ENCODE results near the gene SLCO2B1. TPM values are rescaled to one million over a fixed set of nuclear protein-coding genes. Genes with fewer than 3 reads are reported as not detected.

The SLCO2B1 gene
- total and polyA plus RNA-seq, 2 experiments from 2014 or later = not detected

GRCh38 chr11:75191330-75191717 lies 40.4 kb downstream of the SLCO2B1 start:
- in situ Hi-C loops (cut with MboI) = no loop called here
- WGBS, 2 experiments (ENCODE audit: low coverage in 1 of 2, low lambda C conversion rate in 2 of 2, missing lambda C conversion rate in 2 of 2) = 36 to 41% methylated on average over 3 of the region's 3 CpGs
- Histone ChIP-seq H3K27ac (no peak overlapping the region), H3F3A (ENCODE audit: insufficient read depth) (no peaks in the 10 kb centered on the region), H3K9me3 (ENCODE audit: low read depth) (no peaks in the 10 kb centered on the region), H3K79me2 (ENCODE audit: insufficient read depth) (no peaks in the 10 kb centered on the region), H3K4me2 (ENCODE audit: unreplicated experiment) (no peak overlapping the region), H3K4me1 (ENCODE audit: insufficient read depth) (no peaks in the 10 kb centered on the region), H3K4me3 (no peak overlapping the region), H3K9me2 (ENCODE audit: insufficient read depth) (no peaks in the 10 kb centered on the region), H3K9ac (no peak overlapping the region), H3K36me3 (ENCODE audit: low read depth) (no peaks in the 10 kb centered on the region), H4K20me1 (ENCODE audit: insufficient read depth) (no peaks in the 10 kb centered on the region), H3K27me3 (replicated peaks; ENCODE audit: insufficient read depth) (peaks cover 46% of the 10 kb centered on the region), H2AFZ (no peak overlapping the region)
- DNase-seq = no peak
- TF ChIP-seq EZH2 (IDR thresholded peaks at IDR 0.05; ENCODE audit: insufficient read depth, poor library complexity, severe bottlenecking) = no peak

DNA sequence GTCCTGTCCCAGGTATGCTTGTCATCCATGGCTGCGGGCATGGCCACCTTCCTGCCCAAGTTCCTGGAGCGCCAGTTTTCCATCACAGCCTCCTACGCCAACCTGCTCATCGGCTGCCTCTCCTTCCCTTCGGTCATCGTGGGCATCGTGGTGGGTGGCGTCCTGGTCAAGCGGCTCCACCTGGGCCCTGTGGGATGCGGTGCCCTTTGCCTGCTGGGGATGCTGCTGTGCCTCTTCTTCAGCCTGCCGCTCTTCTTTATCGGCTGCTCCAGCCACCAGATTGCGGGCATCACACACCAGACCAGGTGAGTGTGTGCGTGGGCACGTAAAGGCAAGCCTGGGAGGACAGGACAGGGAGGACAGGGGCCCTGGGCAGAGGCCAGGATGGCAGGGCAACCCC lies 42.4 kb downstream of the SLCO2B1 start:
- no peak overlapping the region for H3K9ac ChIP-seq
- H3F3A ChIP-seq (ENCODE audit: insufficient read depth) = no peaks in the 10 kb centered on the region
- H3K9me3 ChIP-seq (ENCODE audit: low read depth) = no peaks in the 10 kb centered on the region
- no peak overlapping the region for H3K4me3 ChIP-seq
- in situ Hi-C loops (cut with MboI) = no loop called here
- H3K27me3 ChIP-seq (replicated peaks; ENCODE audit: insufficient read depth) = peaks cover 46% of the 10 kb centered on the region
- no peak for TF ChIP-seq EZH2phosphoT487 (IDR thresholded peaks at IDR 0.05; ENCODE audit: insufficient read depth, low read depth)
- no peak overlapping the region for H3K27ac ChIP-seq
- H3K9me2 ChIP-seq (ENCODE audit: insufficient read depth) = no peaks in the 10 kb centered on the region
- no peak for DNase-seq
- H3K79me2 ChIP-seq (ENCODE audit: insufficient read depth) = no peaks in the 10 kb centered on the region
- no peak overlapping the region for H3K4me2 ChIP-seq (ENCODE audit: unreplicated experiment)
- no peaks in the 10 kb centered on the region for H4K20me1 ChIP-seq (ENCODE audit: insufficient read depth)
- H3K36me3 ChIP-seq (ENCODE audit: low read depth) = no peaks in the 10 kb centered on the region
- no peaks in the 10 kb centered on the region for H3K4me1 ChIP-seq (ENCODE audit: insufficient read depth)
- WGBS, 2 experiments (ENCODE audit: low coverage in 1 of 2, low lambda C conversion rate in 2 of 2, missing lambda C conversion rate in 2 of 2) = 86 to 88% methylated on average over 15 of the region's 15 CpGs
- no peak overlapping the region for H2AFZ ChIP-seq

DNA sequence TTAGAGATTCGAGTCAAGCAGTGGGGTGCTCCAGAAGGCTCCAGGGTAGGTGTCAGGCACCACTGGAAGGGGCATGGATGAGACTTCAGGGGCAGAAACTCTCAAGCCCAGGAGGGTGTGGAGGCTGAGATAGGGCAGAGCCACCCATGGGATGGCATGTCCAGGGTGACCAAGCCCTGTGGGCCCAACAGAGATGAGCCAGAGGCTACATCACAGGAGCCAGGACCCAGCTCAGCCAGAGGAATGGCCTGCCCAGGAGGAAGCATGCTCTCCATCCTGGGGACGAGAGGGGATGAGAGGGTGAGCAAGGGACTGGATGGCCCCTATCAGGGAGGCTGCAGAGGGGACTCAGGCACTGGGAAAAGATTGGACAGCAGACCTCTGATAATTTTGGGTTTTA lies 42.8 kb downstream of the SLCO2B1 start:
- in situ Hi-C loops (cut with MboI) = no loop called here
- no peak overlapping the region for H3K4me3 ChIP-seq
- no peaks in the 10 kb centered on the region for H3K4me1 ChIP-seq (ENCODE audit: insufficient read depth)
- no peak for TF ChIP-seq EZH2phosphoT487 (IDR thresholded peaks at IDR 0.05; ENCODE audit: insufficient read depth, low read depth)
- H3K27me3 ChIP-seq (replicated peaks; ENCODE audit: insufficient read depth) = peaks cover 50% of the 10 kb centered on the region
- H4K20me1 ChIP-seq (ENCODE audit: insufficient read depth) = no peaks in the 10 kb centered on the region
- H3K4me2 ChIP-seq (ENCODE audit: unreplicated experiment) = no peak overlapping the region
- H3F3A ChIP-seq (ENCODE audit: insufficient read depth) = no peaks in the 10 kb centered on the region
- no peak overlapping the region for H3K9ac ChIP-seq
- WGBS, 2 experiments (ENCODE audit: low coverage in 1 of 2, low lambda C conversion rate in 2 of 2, missing lambda C conversion rate in 2 of 2) = 43 to 47% methylated on average over 2 of the region's 2 CpGs
- no peaks in the 10 kb centered on the region for H3K36me3 ChIP-seq (ENCODE audit: low read depth)
- H3K9me2 ChIP-seq (ENCODE audit: insufficient read depth) = no peaks in the 10 kb centered on the region
- no peak overlapping the region for H3K27ac ChIP-seq
- H2AFZ ChIP-seq = no peak overlapping the region
- no peaks in the 10 kb centered on the region for H3K9me3 ChIP-seq (ENCODE audit: low read depth)
- no peaks in the 10 kb centered on the region for H3K79me2 ChIP-seq (ENCODE audit: insufficient read depth)
- no peak for DNase-seq

GRCh38 chr11:75194147-75194546 lies 43.2 kb downstream of the SLCO2B1 start:
- Histone ChIP-seq H3K4me3 (no peak overlapping the region), H3K79me2 (ENCODE audit: insufficient read depth) (no peaks in the 10 kb centered on the region), H2AFZ (no peak overlapping the region), H3K4me1 (ENCODE audit: insufficient read depth) (no peaks in the 10 kb centered on the region), H4K20me1 (ENCODE audit: insufficient read depth) (no peaks in the 10 kb centered on the region), H3K9ac (no peak overlapping the region), H3K9me2 (ENCODE audit: insufficient read depth) (no peaks in the 10 kb centered on the region), H3F3A (ENCODE audit: insufficient read depth) (no peaks in the 10 kb centered on the region), H3K9me3 (ENCODE audit: low read depth) (no peaks in the 10 kb centered on the region), H3K36me3 (ENCODE audit: low read depth) (no peaks in the 10 kb centered on the region), H3K4me2 (ENCODE audit: unreplicated experiment) (no peak overlapping the region), H3K27me3 (replicated peaks; ENCODE audit: insufficient read depth) (peaks cover 48% of the 10 kb centered on the region), H3K27ac (no peak overlapping the region)
- 1 to 4% methylated on average over 5 of the region's 5 CpGs for WGBS, 2 experiments (ENCODE audit: low coverage in 1 of 2, low lambda C conversion rate in 2 of 2, missing lambda C conversion rate in 2 of 2)
- no peak for DNase-seq
- in situ Hi-C loops (cut with MboI) = no loop called here
- TF ChIP-seq EZH2 (IDR thresholded peaks at IDR 0.05; ENCODE audit: insufficient read depth, poor library complexity, severe bottlenecking) (no peak), EZH2phosphoT487 (IDR thresholded peaks at IDR 0.05; ENCODE audit: insufficient read depth, low read depth) (no peak)

DNA sequence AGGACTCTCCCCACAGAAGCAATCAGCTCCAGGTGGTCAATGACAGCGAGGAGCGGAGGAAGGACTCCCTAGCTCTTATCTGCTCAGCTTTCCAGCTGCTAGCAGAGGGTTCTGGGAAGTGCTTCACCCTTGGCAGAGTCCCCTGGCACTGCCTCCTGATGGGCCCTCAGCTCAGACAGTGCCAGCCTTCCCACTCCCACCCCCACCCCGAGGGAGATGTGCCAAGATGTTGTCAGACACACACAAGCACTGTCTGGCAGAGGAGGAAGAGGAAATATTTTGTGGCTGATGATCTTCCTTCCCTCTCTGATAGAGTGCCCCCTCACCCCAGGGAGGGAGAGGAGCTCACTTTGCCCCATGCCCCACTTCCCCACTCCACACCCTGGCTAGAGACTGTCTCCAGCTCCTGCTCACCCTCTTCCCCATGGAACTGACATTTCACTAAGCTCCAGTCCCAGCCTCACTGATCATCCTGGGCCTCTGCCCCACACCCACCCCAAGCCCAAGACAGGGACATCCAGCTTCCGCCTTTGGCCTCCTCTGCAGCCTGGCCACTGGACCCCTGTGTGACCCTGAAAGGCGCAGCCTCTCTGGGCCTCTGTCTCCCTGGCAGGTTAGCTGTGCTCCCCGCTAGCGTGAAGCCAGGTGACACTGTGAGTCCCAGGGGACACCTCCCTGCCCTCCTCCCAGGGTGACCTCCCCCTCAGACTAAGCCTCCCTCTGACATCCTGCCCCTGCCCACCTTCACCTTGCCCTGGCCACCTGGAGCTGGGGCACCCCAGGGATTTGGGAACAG lies 44.5 kb downstream of the SLCO2B1 start:
- Histone ChIP-seq H3K79me2 (ENCODE audit: insufficient read depth) (no peaks in the 10 kb centered on the region), H3K4me3 (no peak overlapping the region), H3K27ac (no peak overlapping the region), H3K4me1 (ENCODE audit: insufficient read depth) (no peaks in the 10 kb centered on the region), H4K20me1 (ENCODE audit: insufficient read depth) (no peaks in the 10 kb centered on the region), H3K9ac (no peak overlapping the region), H3K27me3 (replicated peaks; ENCODE audit: insufficient read depth) (peaks cover 44% of the 10 kb centered on the region), H3F3A (ENCODE audit: insufficient read depth) (no peaks in the 10 kb centered on the region), H2AFZ (no peak overlapping the region), H3K4me2 (ENCODE audit: unreplicated experiment) (no peak overlapping the region), H3K36me3 (ENCODE audit: low read depth) (no peaks in the 10 kb centered on the region), H3K9me3 (ENCODE audit: low read depth) (no peaks in the 10 kb centered on the region), H3K9me2 (ENCODE audit: insufficient read depth) (no peaks in the 10 kb centered on the region)
- no peak for DNase-seq
- 57 to 63% methylated on average over 6 to 7 of the region's 7 CpGs for WGBS, 2 experiments (ENCODE audit: low coverage in 1 of 2, low lambda C conversion rate in 2 of 2, missing lambda C conversion rate in 2 of 2)
- TF ChIP-seq EZH2phosphoT487 (IDR thresholded peaks at IDR 0.05; ENCODE audit: insufficient read depth, low read depth) (no peak), EZH2 (IDR thresholded peaks at IDR 0.05; ENCODE audit: insufficient read depth, poor library complexity, severe bottlenecking) (no peak)
- in situ Hi-C loops (cut with MboI) = no loop called here
